ENCODE measurements around the gene PHACTR1.
A peak's percentile ranks its signal among the peaks of the same experiment; 100 is the strongest.

Gene PHACTR1

DNA sequence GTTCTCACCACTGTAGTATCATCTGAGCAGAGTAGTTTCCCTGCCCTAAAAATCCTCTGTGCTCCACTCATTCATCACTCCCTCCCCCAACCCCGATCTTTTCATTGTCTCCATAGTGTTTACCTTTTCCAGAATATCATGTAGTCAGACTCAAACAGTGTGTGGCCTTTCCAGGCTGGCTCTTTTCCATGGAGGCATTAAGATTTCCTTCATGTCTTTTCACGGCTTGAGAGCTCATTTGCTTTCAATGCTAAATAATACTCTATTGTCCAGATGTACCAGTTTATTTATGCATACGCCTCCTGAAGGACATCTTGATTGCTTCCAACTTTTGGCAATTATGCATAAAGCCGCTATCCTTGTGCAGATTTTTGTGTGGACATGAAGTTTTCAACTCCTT is 235.8 kb downstream of the PHACTR1 start:
- no peak for DNase-seq (ENCODE audit: low read depth in 1 of 2, low spot score in 1 of 2)
- no peaks in the 10 kb centered on the region for H3K27me3 ChIP-seq (ENCODE audit: insufficient read depth, poor library complexity, severe bottlenecking)
- no peak overlapping the region for H3K4me3 ChIP-seq (replicated peaks; ENCODE audit: insufficient read depth, low read length)
- no peak overlapping the region for H3K27ac ChIP-seq (replicated peaks)
- TF ChIP-seq, protein P1, sequence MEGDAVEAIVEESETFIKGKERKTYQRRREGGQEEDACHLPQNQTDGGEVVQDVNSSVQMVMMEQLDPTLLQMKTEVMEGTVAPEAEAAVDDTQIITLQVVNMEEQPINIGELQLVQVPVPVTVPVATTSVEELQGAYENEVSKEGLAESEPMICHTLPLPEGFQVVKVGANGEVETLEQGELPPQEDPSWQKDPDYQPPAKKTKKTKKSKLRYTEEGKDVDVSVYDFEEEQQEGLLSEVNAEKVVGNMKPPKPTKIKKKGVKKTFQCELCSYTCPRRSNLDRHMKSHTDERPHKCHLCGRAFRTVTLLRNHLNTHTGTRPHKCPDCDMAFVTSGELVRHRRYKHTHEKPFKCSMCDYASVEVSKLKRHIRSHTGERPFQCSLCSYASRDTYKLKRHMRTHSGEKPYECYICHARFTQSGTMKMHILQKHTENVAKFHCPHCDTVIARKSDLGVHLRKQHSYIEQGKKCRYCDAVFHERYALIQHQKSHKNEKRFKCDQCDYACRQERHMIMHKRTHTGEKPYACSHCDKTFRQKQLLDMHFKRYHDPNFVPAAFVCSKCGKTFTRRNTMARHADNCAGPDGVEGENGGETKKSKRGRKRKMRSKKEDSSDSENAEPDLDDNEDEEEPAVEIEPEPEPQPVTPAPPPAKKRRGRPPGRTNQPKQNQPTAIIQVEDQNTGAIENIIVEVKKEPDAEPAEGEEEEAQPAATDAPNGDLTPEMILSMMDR (IDR thresholded peaks at IDR 0.05; ENCODE audit: insufficient read depth, low read length), result no peak

DNA sequence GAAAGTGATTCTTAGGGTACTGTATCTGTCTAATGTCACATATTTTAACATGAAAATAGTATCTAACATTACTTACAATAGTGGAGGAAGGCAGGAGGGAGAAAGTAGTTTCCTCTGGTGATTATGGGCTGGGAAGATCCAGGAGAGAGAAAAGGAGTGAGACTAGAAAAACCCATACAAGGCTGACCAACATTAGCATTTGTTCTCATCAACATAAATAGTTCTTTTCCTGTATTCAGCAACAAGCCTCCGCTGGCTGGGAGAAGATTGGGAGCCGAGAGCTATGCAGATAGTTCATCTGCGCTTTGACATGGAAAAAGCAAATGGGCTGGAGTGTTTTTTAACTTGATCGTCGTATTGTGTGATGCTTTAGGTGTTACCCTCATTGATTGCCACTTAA is 239.4 kb downstream of the PHACTR1 start:
- Histone ChIP-seq H3K27me3 (ENCODE audit: insufficient read depth, poor library complexity, severe bottlenecking) (no peaks in the 10 kb centered on the region), H3K4me3 (replicated peaks; ENCODE audit: insufficient read depth, low read length) (no peak overlapping the region), H3K27ac (replicated peaks) (no peak overlapping the region)
- TF ChIP-seq SPI1 (IDR thresholded peaks at IDR 0.05; ENCODE audit: borderline replicate concordance, low read depth) (no peak), GABPA (IDR thresholded peaks at IDR 0.05; ENCODE audit: low read depth) (no peak), POLR2AphosphoS5 (IDR thresholded peaks at IDR 0.05; ENCODE audit: low read depth) (no peak)
- TF ChIP-seq, protein P2, sequence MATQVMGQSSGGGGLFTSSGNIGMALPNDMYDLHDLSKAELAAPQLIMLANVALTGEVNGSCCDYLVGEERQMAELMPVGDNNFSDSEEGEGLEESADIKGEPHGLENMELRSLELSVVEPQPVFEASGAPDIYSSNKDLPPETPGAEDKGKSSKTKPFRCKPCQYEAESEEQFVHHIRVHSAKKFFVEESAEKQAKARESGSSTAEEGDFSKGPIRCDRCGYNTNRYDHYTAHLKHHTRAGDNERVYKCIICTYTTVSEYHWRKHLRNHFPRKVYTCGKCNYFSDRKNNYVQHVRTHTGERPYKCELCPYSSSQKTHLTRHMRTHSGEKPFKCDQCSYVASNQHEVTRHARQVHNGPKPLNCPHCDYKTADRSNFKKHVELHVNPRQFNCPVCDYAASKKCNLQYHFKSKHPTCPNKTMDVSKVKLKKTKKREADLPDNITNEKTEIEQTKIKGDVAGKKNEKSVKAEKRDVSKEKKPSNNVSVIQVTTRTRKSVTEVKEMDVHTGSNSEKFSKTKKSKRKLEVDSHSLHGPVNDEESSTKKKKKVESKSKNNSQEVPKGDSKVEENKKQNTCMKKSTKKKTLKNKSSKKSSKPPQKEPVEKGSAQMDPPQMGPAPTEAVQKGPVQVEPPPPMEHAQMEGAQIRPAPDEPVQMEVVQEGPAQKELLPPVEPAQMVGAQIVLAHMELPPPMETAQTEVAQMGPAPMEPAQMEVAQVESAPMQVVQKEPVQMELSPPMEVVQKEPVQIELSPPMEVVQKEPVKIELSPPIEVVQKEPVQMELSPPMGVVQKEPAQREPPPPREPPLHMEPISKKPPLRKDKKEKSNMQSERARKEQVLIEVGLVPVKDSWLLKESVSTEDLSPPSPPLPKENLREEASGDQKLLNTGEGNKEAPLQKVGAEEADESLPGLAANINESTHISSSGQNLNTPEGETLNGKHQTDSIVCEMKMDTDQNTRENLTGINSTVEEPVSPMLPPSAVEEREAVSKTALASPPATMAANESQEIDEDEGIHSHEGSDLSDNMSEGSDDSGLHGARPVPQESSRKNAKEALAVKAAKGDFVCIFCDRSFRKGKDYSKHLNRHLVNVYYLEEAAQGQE (IDR thresholded peaks at IDR 0.05; ENCODE audit: insufficient replicate concordance, low read depth), result no peak
- TF ChIP-seq, protein P1 (IDR thresholded peaks at IDR 0.05; ENCODE audit: insufficient read depth, low read length), result no peak
- no peak for DNase-seq (ENCODE audit: low read depth in 1 of 2, low spot score in 1 of 2)

GRCh38 chr6:12956991-12957320 is 240.4 kb downstream of the PHACTR1 start:
- Histone ChIP-seq H3K27me3 (ENCODE audit: insufficient read depth, poor library complexity, severe bottlenecking) (no peaks in the 10 kb centered on the region), H3K4me3 (replicated peaks; ENCODE audit: insufficient read depth, low read length) (peak overlapping the region; percentile 50), H3K27ac (replicated peaks) (peak overlapping the region; percentile 52)
- no peak for DNase-seq (ENCODE audit: low read depth in 1 of 2, low spot score in 1 of 2)
- TF ChIP-seq SPI1 (IDR thresholded peaks at IDR 0.05; ENCODE audit: borderline replicate concordance, low read depth), result no peak
- TF ChIP-seq, protein P2 (IDR thresholded peaks at IDR 0.05; ENCODE audit: insufficient replicate concordance, low read depth), result no peak

DNA sequence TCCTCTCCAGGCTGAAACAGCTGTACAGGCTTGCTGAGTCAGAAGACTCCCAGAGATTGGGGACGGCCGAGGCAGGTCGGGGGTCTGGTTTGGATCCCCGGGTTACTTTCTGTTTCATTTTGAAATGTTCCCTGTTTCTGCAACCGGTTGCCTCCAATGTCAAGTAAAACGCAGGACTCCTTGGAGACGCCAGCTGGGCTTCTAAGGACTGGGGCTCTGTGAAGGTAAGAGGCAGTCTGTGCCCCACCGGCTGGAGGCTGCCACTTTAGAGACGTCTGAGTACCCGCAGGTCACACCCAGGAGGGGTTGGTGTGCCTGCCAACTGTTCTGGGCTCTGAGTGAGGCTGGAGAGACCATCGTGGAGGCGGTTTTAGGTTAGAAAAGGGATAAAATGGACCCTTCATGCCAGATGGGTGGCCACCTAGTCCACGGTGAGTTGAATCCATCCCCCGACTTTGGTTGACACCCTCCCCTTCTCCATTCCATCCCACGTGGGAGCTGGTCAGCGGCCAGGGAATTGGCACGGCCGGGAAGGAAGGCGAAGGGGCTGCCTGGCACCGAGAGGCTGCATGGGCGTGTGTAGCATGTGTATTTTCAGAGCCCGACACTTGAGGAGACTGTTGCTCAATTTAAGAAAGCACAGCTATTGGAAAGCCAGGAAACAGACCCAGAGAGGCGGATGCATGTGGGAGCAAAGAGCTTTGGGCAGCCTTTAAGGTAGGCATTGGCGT is 240.9 kb downstream of the PHACTR1 start:
- H3K4me3 ChIP-seq (replicated peaks; ENCODE audit: insufficient read depth, low read length), result peak overlapping the region; percentile 50
- TF ChIP-seq SPI1 (IDR thresholded peaks at IDR 0.05; ENCODE audit: borderline replicate concordance, low read depth), result no peak
- TF ChIP-seq, protein P2 (IDR thresholded peaks at IDR 0.05; ENCODE audit: insufficient replicate concordance, low read depth), result no peak
- no peak for TF ChIP-seq GABPA (IDR thresholded peaks at IDR 0.05; ENCODE audit: low read depth)
- TF ChIP-seq, protein P1 (IDR thresholded peaks at IDR 0.05; ENCODE audit: insufficient read depth, low read length), result no peak
- TF ChIP-seq POLR2AphosphoS5 (IDR thresholded peaks at IDR 0.05; ENCODE audit: low read depth), result no peak
- H3K27ac ChIP-seq (replicated peaks), result peak overlapping the region; percentile 52
- H3K27me3 ChIP-seq (ENCODE audit: insufficient read depth, poor library complexity, severe bottlenecking), result no peaks in the 10 kb centered on the region
- DNase-seq (ENCODE audit: low read depth in 1 of 2, low spot score in 1 of 2), result peak in 1 of 2 experiments; percentile 32
